HFF-Myc (cell line): Measurements from ENCODE around the gene NAPG.
"Not testable (repeated sequence)": the region's sequence is repeated elsewhere in the genome, so short reads cannot be mapped to it uniquely, and the experiment has no call there.

Source experiments
- DNase-seq: peaks from one replicate; pipeline ENCODE4 v3.0.0-alpha.2; 2011; ENCODE audit warnings: low read depth; ENCODE audit errors: extremely low read depth
- H3K4me3 ChIP-seq: replicated peaks from 2 replicates; pipeline ENCODE4 v1.5.1; 2011; ENCODE audit warnings: low read depth, mild to moderate bottlenecking, control low read depth, low read length
- CTCF ChIP-seq: IDR thresholded peaks from 2 replicates; pipeline ENCODE4 v1.5.1; 2012; ENCODE audit warnings: mild to moderate bottlenecking, low read depth, low read length, control low read depth; ENCODE audit errors: missing control alignments

Gene NAPG

DNA sequence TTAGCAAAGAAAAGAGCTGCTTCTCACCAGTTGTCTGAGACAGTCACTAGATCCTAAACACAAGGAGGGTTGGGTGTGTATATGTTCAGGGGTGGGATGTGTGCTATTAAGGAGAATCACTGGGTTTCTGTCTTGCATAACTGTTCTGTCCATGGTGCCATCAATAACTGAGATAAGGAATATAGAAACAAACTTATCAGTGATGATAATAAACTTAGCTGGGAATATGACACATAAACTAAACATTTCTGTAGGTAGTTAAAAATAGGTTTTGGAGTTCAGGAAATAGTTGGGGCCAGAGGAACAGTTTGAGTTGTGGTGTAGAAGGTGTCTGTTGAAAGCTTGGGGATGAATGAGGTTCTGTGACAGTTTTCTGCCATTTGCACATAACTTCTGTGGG lies 17.4 kb downstream of the NAPG start:
- no peak overlapping the region for H3K4me3 ChIP-seq
- no peak for DNase-seq
- TF ChIP-seq CTCF = no peak

DNA sequence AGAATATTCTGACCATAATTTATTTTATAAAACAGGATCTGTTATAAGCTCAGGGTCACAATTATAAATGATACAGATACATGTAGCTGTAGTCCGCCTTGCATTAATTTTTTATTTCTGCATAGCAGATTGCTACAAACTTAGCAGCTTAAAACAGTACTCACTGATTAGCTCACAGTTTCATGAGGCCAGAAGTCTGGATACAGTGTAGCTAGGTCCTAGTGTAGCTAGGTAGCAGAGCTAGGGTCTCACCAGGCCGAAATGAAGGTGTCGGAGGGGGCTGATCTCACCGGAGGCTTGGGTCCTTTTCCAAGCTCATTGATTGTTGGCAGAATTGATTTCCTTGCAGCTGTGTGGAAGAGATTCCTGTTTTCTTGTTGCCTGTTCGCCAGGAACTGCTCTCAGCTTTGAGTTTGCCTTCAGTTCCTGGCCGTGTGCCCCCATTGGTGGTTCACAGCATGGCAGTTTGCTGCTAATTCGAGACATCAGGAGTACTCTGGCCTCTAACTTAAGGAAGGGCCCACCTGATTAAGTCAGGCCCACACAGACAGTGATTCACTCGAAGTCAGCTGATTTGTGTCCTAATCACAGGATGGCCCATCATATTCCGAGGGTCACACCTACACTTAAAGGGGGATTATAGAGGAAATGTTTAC lies 18.4 kb downstream of the NAPG start:
- H3K4me3 ChIP-seq = no peak overlapping the region
- DNase-seq = no peak
- no peak for TF ChIP-seq CTCF

- DNase-seq = no peak
- TF ChIP-seq CTCF = no peak
- H3K4me3 ChIP-seq = no peak overlapping the region
Observed at GRCh38 chr18:10546557-10547300, 20.9 kb downstream of the NAPG start.

- DNase-seq = no peak
- TF ChIP-seq CTCF = no peak
- no peak overlapping the region for H3K4me3 ChIP-seq
Observed at GRCh38 chr18:10552226-10552625, 26.4 kb downstream of the NAPG start.

DNA sequence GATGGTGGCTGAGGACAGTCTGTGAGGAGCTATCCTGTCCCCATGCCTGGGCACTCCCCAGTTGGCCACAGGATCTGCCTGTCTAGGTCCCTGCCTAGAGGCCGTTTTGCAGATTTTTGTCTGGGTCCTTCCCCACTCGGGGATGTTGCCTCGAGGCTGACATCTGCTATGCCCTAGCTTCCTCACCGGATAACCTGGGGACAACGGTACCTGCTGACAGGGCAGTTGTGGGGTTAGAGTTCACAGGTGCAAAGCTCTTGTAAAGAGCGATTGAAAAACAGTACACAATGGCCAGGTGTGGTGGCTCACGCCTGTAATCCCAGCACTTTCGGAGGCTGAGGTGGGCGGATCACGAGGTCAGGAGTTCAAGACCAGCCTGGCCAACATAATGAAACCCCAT lies 30.4 kb downstream of the NAPG start:
- not testable (repeated sequence) for H3K4me3 ChIP-seq, DNase-seq

GRCh38 chr18:10557085-10557677 lies 31.4 kb downstream of the NAPG start:
- H3K4me3 ChIP-seq = no peak overlapping the region
- no peak for DNase-seq
- no peak for TF ChIP-seq CTCF

DNA sequence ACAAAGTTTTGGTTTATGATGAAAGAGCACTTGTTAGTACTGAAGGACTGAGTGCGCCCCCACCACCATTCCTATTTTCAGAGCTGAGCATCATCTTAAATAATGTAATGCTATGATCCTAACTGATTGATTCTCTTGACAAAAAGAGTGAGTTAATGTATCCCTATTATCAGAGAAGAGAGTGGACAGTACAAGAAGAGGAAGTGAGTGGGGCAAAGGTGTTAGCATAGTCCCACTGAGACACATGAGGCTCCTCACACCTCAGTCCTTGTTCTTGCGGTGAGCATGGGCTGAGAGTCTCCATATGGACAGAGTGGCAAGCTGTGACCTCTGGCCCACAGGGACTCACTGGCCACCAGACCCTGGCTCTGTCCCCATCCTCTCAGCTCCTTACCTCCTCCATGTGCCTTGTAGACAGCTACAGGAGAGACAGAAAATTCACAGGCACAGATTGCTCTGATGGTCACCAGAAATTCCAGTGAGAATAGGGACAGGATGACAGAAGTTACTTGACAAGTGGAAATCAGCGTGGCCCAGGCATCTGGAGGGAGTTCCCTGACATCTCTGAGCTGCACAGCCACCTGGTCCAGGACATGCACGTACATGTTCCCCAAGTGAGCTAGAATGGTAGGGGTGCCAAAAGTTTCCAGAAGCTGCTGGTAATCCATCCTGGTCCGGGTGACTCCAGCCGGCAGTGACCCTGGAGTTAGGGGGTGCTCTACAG lies 32.6 kb downstream of the NAPG start:
- no peak overlapping the region for H3K4me3 ChIP-seq
- no peak for TF ChIP-seq CTCF
- DNase-seq = no peak
